Nephron progenitor cell (in vitro differentiated cells): Measurements from ENCODE around the gene LAMA2.

Experiments used
- DNase-seq: peaks from one replicate; pipeline ENCODE4 v3.0.0; 2021
- H3K27ac Mint-ChIP-seq: 2 replicates; pipeline ENCODE4 v1.8.0; 2021; ENCODE audit warnings: mild to moderate bottlenecking, moderate library complexity, mixed read lengths
- H3K27me3 Mint-ChIP-seq: 2 replicates; pipeline ENCODE4 v1.8.0; 2021; ENCODE audit warnings: mild to moderate bottlenecking, low read depth, mixed read lengths; ENCODE audit not compliant: poor library complexity
- H3K36me3 Mint-ChIP-seq: 2 replicates; pipeline ENCODE4 v1.8.0; 2021; ENCODE audit warnings: low read depth, mixed read lengths
- H3K4me1 Mint-ChIP-seq: 2 replicates; pipeline ENCODE4 v1.8.0; 2021; ENCODE audit warnings: mixed read lengths
- H3K4me3 Mint-ChIP-seq: 2 replicates; pipeline ENCODE4 v1.8.0; 2021; ENCODE audit warnings: mild to moderate bottlenecking, moderate library complexity, mixed read lengths
- H3K9me3 Mint-ChIP-seq: 2 replicates; pipeline ENCODE4 v1.8.0; 2021; ENCODE audit warnings: mild to moderate bottlenecking, moderate library complexity, mixed read lengths
- TF ChIP-seq, protein P1 (sequence below): fragments of 200-600 bp; sonication (generic); IDR thresholded peaks from 2 replicates; pipeline ENCODE4 v1.5.0; 2021; ENCODE audit warnings: antibody characterized with exemption

LAMA2 gene

DNA sequence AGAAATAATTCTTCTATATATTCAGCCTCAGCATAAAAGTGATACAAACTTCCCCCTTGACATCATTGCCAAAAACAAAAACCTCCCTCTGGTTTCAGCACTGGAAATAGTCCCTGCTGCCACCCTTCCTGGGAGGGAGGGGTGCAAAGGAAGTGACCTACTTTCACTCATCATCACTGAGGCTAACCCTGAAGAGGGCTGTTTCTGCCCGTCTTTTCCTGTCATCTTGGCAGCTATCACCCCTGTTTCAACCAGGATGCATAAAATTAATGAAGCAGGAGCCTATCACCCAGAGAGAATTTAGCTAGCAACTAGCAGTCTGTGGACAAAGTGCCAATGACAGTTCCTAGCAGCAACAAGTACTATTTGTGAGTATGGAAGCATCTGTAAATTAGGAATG, 397.8 kb downstream of the LAMA2 start:
- TF ChIP-seq, protein P1, sequence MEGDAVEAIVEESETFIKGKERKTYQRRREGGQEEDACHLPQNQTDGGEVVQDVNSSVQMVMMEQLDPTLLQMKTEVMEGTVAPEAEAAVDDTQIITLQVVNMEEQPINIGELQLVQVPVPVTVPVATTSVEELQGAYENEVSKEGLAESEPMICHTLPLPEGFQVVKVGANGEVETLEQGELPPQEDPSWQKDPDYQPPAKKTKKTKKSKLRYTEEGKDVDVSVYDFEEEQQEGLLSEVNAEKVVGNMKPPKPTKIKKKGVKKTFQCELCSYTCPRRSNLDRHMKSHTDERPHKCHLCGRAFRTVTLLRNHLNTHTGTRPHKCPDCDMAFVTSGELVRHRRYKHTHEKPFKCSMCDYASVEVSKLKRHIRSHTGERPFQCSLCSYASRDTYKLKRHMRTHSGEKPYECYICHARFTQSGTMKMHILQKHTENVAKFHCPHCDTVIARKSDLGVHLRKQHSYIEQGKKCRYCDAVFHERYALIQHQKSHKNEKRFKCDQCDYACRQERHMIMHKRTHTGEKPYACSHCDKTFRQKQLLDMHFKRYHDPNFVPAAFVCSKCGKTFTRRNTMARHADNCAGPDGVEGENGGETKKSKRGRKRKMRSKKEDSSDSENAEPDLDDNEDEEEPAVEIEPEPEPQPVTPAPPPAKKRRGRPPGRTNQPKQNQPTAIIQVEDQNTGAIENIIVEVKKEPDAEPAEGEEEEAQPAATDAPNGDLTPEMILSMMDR = no peak
- Mint-ChIP-seq H3K36me3 (no peaks in the 10 kb centered on the region), H3K9me3 (no peaks in the 10 kb centered on the region), H3K27ac (no peak overlapping the region), H3K4me3 (no peak overlapping the region), H3K27me3 (no peaks in the 10 kb centered on the region), H3K4me1 (no peaks in the 10 kb centered on the region)
- no peak for DNase-seq

DNA sequence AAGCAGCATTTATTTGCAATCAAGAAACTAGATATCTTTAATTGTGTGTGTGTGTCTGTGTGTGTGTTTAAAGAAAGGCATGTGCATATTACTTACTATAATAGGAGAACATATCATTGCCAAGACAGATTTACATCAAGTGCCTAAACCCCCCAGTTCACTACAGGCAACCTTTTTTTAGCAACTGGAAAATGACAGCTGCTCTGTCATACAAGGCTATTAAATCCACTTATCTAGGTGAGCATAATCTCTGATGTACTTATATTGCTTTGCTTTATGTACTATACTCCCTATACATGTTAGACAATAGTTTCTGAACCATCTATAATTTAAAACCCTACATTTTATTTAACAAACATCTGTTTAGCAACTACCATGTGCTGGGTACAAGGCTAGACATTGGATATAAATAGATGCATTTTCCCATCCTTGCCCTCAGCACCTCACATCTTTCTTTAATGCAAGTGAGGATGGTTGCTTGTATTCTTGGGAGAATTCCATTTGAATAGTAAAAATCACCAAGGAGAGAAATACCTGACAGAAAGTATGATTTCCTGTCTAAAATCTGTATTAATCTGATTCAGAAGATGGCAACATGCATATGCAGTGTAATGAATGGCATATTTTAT, 398.3 kb downstream of the LAMA2 start:
- TF ChIP-seq, protein P1 = no peak

DNA sequence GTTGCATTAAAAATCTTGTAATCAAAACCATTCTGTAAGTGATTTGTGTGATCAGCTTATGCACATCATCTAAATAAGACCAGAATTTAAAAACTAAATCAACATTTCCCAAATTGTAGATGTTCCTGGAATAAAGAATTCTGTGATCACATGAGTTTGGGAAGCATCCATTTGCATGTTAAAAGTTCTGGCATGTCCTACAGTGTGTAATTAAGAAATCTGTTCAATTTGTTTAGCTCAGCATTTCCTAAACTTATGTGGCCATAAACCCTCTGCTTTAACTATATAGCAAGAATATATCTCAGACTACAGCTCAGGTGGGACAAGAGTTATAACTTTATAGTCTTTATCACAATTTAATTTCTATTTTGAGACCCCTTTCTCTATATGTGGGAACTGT, 399.1 kb downstream of the LAMA2 start:
- no peaks in the 10 kb centered on the region for H3K27me3 Mint-ChIP-seq
- DNase-seq = no peak
- no peak overlapping the region for H3K4me3 Mint-ChIP-seq
- no peaks in the 10 kb centered on the region for H3K4me1 Mint-ChIP-seq
- H3K27ac Mint-ChIP-seq = no peak overlapping the region
- H3K36me3 Mint-ChIP-seq = no peaks in the 10 kb centered on the region
- H3K9me3 Mint-ChIP-seq = no peaks in the 10 kb centered on the region
- TF ChIP-seq, protein P1 = no peak

More for the DNA sequence above, 398.3 kb downstream of the LAMA2 start:
- H3K9me3 Mint-ChIP-seq = no peaks in the 10 kb centered on the region
- H3K4me3 Mint-ChIP-seq = no peak overlapping the region
- DNase-seq = no peak
- no peaks in the 10 kb centered on the region for H3K36me3 Mint-ChIP-seq
- no peak overlapping the region for H3K27ac Mint-ChIP-seq
- no peaks in the 10 kb centered on the region for H3K4me1 Mint-ChIP-seq
- H3K27me3 Mint-ChIP-seq = no peaks in the 10 kb centered on the region

DNA sequence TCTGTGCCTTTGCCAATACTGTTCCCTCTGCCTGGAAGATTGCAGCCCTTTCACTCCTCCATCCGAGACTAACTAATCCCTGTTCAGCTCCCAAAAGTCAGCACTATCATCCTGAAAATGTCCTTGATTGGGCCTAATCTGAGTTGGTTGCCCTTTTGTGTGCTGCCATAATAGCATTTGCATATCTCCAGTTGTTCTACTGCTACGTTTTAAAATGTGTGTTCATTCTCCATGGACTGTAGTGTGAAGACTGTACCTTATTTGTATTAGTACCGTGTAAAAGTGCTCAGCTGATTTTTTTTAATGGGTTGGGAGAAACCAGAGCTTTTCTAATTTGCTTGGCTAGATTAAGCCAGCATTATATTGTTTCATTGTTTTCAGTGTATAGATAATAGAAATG, 401.3 kb downstream of the LAMA2 start:
- TF ChIP-seq, protein P1 = no peak
- Mint-ChIP-seq H3K36me3 (no peaks in the 10 kb centered on the region), H3K9me3 (no peaks in the 10 kb centered on the region), H3K4me3 (no peak overlapping the region), H3K4me1 (no peaks in the 10 kb centered on the region), H3K27me3 (peaks cover 3% of the 10 kb centered on the region), H3K27ac (peak overlapping the region; percentile 58)
- DNase-seq = no peak

DNA sequence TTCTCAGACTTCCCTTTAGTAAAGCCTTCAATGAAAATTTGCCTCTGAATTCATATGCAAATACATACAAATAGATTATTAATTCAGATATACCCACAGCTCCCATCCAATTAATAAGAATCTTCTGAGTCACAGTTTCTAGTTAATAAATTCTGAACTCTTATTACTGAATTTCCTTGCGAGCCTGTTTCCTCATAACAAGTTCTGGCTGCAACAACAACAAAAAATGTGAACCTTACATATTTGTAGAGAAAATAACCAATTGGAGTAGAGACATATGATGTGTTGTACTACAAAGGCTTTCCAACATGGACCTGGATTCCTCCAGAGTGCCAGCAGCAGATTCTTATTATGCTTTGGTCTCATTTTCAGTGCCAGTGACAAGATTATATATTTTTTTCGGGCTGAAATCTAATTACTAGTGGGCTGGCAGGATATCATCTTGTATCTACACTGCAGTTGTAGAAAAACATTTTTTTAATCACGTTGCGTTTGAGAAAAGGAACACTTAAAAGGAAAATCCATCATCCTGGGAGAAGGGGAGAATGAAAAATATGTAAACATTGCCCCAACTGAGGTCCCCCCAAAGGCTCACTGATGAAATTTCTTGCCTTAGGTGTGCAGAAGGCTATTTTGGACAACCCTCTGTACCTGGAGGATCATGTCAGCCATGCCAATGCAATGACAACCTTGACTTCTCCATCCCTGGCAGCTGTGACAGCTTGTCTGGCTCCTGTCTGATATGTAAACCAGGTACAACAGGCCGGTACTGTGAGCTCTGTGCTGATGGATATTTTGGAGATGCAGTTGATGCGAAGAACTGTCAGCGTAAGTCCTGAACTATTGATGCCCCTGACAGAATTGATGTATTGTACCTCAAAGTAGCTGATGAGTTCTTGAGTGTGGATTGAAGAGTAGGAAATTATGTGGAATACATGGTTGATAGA, 404.6 kb downstream of the LAMA2 start:
- Mint-ChIP-seq H3K36me3 (no peaks in the 10 kb centered on the region), H3K27me3 (peaks cover 3% of the 10 kb centered on the region), H3K9me3 (no peaks in the 10 kb centered on the region), H3K27ac (no peak overlapping the region), H3K4me1 (no peaks in the 10 kb centered on the region), H3K4me3 (no peak overlapping the region)
- no peak for DNase-seq
- TF ChIP-seq, protein P1 = no peak
